H1 (cell line): ENCODE data around the gene LRP5. TPM values are rescaled to one million over a fixed set of nuclear protein-coding genes. Genes with fewer than 3 reads are reported as not detected.

Experiments used
- CTCF ChIA-PET: fragments of 300-600 bp; sonication (Branson Sonifier 250); formaldehyde crosslinking; loops from one replicate; lab custom pipeline; 2021; ENCODE audit not compliant: partially characterized antibody; lab: Charles Lee
- POLR2A ChIA-PET: fragments of 300-600 bp; sonication (Branson Sonifier 250); formaldehyde crosslinking; loops from one replicate; lab custom pipeline; 2021; ENCODE audit warnings: inconsistent platforms; ENCODE audit not compliant: partially characterized antibody; lab: Charles Lee
- DNase-seq, 2 experiments: peaks; one replicate each; pipeline versions ENCODE4 v3.0.0 to v3.0.0-alpha.2; 2010 to 2022; ENCODE audit warnings: low spot score in 2 of 2, low read depth in 1 of 2, mixed read lengths in 1 of 2
- FAIRE-seq: peaks from 2 replicates; lab custom pipeline; 2011; peaks lifted over from hg19 to GRCh38; lab: Jason Lieb, UNC
- H2AFZ ChIP-seq: 2 replicates; pipeline ENCODE4 v1.8.1; 2012; ENCODE audit warnings: low read length, inconsistent platforms
- H2AK5ac ChIP-seq: 2 replicates; pipeline ENCODE4 v1.6.1; 2013; ENCODE audit warnings: low read depth, low read length
- H2BK120ac ChIP-seq: replicated peaks from 2 replicates; pipeline ENCODE3; 2013; ENCODE audit warnings: low read depth, low read length, inconsistent platforms
- H2BK12ac ChIP-seq: 2 replicates; pipeline ENCODE4 v1.6.1; 2013; ENCODE audit warnings: low read depth, low read length
- H2BK15ac ChIP-seq: 2 replicates; pipeline ENCODE4 v1.6.1; 2013; ENCODE audit warnings: low read length
- H2BK20ac ChIP-seq: 2 replicates; pipeline ENCODE4 v1.6.1; 2013; ENCODE audit warnings: low read length
- H2BK5ac ChIP-seq: 2 replicates; pipeline ENCODE4 v1.6.1; 2013; ENCODE audit warnings: low read depth, low read length
- H3K14ac ChIP-seq: 2 replicates; pipeline ENCODE4 v1.6.1; 2013; ENCODE audit warnings: inconsistent platforms; ENCODE audit not compliant: insufficient read length
- H3K18ac ChIP-seq: 2 replicates; pipeline ENCODE4 v1.6.1; 2013; ENCODE audit warnings: low read length; ENCODE audit errors: extremely low read depth
- H3K23ac ChIP-seq: 2 replicates; pipeline ENCODE4 v1.6.1; 2013; ENCODE audit warnings: inconsistent platforms; ENCODE audit not compliant: insufficient read length
- H3K23me2 ChIP-seq: 2 replicates; pipeline ENCODE4 v1.6.1; 2013; ENCODE audit warnings: low read depth, low read length
- H3K27ac ChIP-seq: 2 replicates; pipeline ENCODE4 v1.6.1; 2011; ENCODE audit warnings: low read depth, low read length, inconsistent platforms
- H3K27me3 ChIP-seq, 4 experiments: replicated peaks in 1 of 4; 1 replicate in 1 of 4; 2 replicates in 3 of 4; pipeline versions ENCODE4 v1.6.1 to v1.8.1; 2011 to 2013; ENCODE audit warnings: low read length in 3 of 4, mild to moderate bottlenecking in 3 of 4, inconsistent platforms in 2 of 4, mixed read lengths in 2 of 4, moderate library complexity in 1 of 4; ENCODE audit not compliant: control insufficient read depth in 3 of 4, insufficient read depth in 3 of 4; ENCODE audit errors: extremely low read depth in 1 of 4
- H3K36me3 ChIP-seq, 4 experiments: 2 replicates each; pipeline versions ENCODE4 v1.6.1 to v1.8.1; 2011 to 2013; ENCODE audit warnings: mild to moderate bottlenecking in 4 of 4, low read length in 3 of 4, moderate library complexity in 2 of 4, control low read depth in 1 of 4, inconsistent platforms in 1 of 4; ENCODE audit not compliant: insufficient read depth in 4 of 4, control insufficient read depth in 2 of 4
- H3K4ac ChIP-seq: replicated peaks from 2 replicates; pipeline ENCODE3; 2013; ENCODE audit warnings: low read length, low read depth, mixed read lengths, inconsistent platforms; ENCODE audit not compliant: insufficient read length
- H3K4me1 ChIP-seq, 4 experiments: replicated peaks in 1 of 4; 1 replicate in 1 of 4; 2 replicates in 3 of 4; pipeline versions ENCODE4 v1.6.1 to v1.8.1; 2011 to 2013; ENCODE audit warnings: low read length in 3 of 4, inconsistent platforms in 2 of 4, mixed read lengths in 1 of 4; ENCODE audit not compliant: insufficient read depth in 4 of 4, control insufficient read depth in 3 of 4
- H3K4me2 ChIP-seq, 2 experiments: 2 replicates each; pipeline versions ENCODE4 v1.6.1 to v1.8.1; 2011 to 2013; ENCODE audit warnings: low read depth in 2 of 2, low read length in 2 of 2, control low read depth in 1 of 2, inconsistent platforms in 1 of 2, mild to moderate bottlenecking in 1 of 2; ENCODE audit not compliant: insufficient read depth in 1 of 2
- H3K4me3 ChIP-seq, 4 experiments: fragments of 200-600, 300-600 bp in 1 of 4; sonication (generic), shearing (Covaris generic), sonication (Bioruptor Twin) in 1 of 4; 2 replicates each; pipeline versions ENCODE4 v1.5.1 to v1.8.1; 2011 to 2016; ENCODE audit warnings: low read length in 4 of 4, low read depth in 3 of 4, control low read depth in 2 of 4, inconsistent platforms in 2 of 4, mild to moderate bottlenecking in 2 of 4, mixed read lengths in 1 of 4, moderate library complexity in 1 of 4; ENCODE audit not compliant: insufficient read depth in 2 of 4; ENCODE audit errors: extremely low read depth in 1 of 4
- H3K56ac ChIP-seq: replicated peaks from 2 replicates; pipeline ENCODE3; 2013; ENCODE audit warnings: low read depth, mild to moderate bottlenecking, mixed read lengths, low read length, inconsistent platforms; ENCODE audit not compliant: insufficient read length
- H3K79me1 ChIP-seq: 2 replicates; pipeline ENCODE4 v1.6.1; 2013; ENCODE audit warnings: low read depth, low read length, control low read depth
- H3K79me2 ChIP-seq, 2 experiments: 2 replicates each; pipeline versions ENCODE4 v1.6.1 to v1.8.1; 2012 to 2013; ENCODE audit warnings: low read length in 2 of 2, mild to moderate bottlenecking in 2 of 2, inconsistent platforms in 1 of 2; ENCODE audit not compliant: insufficient read depth in 2 of 2, control insufficient read depth in 1 of 2
- H3K9ac ChIP-seq, 4 experiments: replicated peaks in 1 of 4; 1 replicate in 1 of 4; 2 replicates in 3 of 4; pipeline versions ENCODE4 v1.6.1 to v1.8.1; 2011 to 2013; ENCODE audit warnings: low read depth in 3 of 4, low read length in 3 of 4, control low read depth in 2 of 4, mild to moderate bottlenecking in 2 of 4, moderate library complexity in 2 of 4, inconsistent platforms in 1 of 4; ENCODE audit errors: extremely low read depth in 1 of 4
- H3K9me3 ChIP-seq, 2 experiments: 2 replicates each; pipeline versions ENCODE4 v1.6.1 to v1.8.1; 2012 to 2013; ENCODE audit warnings: mild to moderate bottlenecking in 2 of 2, moderate library complexity in 2 of 2, control low read depth in 1 of 2, inconsistent platforms in 1 of 2, low read depth in 1 of 2, low read length in 1 of 2, mixed read lengths in 1 of 2; ENCODE audit not compliant: insufficient read depth in 2 of 2
- H4K20me1 ChIP-seq, 2 experiments: replicated peaks in 1 of 2; 2 replicates each; pipeline versions ENCODE3 to v1.8.1; 2011 to 2013; ENCODE audit warnings: inconsistent platforms in 2 of 2, low read length in 2 of 2, mild to moderate bottlenecking in 1 of 2; ENCODE audit not compliant: insufficient read depth in 2 of 2, control insufficient read depth in 1 of 2
- H4K5ac ChIP-seq: 2 replicates; pipeline ENCODE4 v1.6.1; 2013; ENCODE audit warnings: low read length, low read depth, mixed read lengths, inconsistent platforms; ENCODE audit not compliant: insufficient read length
- H4K8ac ChIP-seq: 2 replicates; pipeline ENCODE4 v1.8.0; 2013; ENCODE audit warnings: mild to moderate bottlenecking, moderate library complexity, low read length, inconsistent platforms; ENCODE audit not compliant: insufficient read depth; ENCODE audit errors: extremely low read depth
- H4K91ac ChIP-seq: replicated peaks from 2 replicates; pipeline ENCODE3; 2013; ENCODE audit warnings: low read length, mixed read lengths, inconsistent platforms; ENCODE audit not compliant: insufficient read length
- BCL11A ChIP-seq, 2 experiments: IDR thresholded peaks; one replicate each; pipeline ENCODE4 v1.6.1; 2011; ENCODE audit warnings: low read depth in 2 of 2, low read length in 2 of 2, mild to moderate bottlenecking in 2 of 2
- CTCF ChIP-seq, 3 experiments: IDR thresholded peaks; 1 replicate in 2 of 3; 2 replicates in 1 of 3; pipeline versions ENCODE4 v1.5.1 to v1.6.1; 2011; ENCODE audit warnings: low read length in 3 of 3, mild to moderate bottlenecking in 3 of 3, inconsistent platforms in 2 of 3, low read depth in 1 of 3, moderate library complexity in 1 of 3; ENCODE audit not compliant: insufficient read depth in 1 of 3; ENCODE audit errors: control extremely low read depth in 1 of 3
- E2F6 ChIP-seq: IDR thresholded peaks from 2 replicates; pipeline ENCODE4 v1.6.1; 2012; ENCODE audit warnings: inconsistent platforms
- EP300 ChIP-seq, 2 experiments: IDR thresholded peaks; 1 replicate in 1 of 2; 2 replicates in 1 of 2; pipeline ENCODE4 v1.6.1; 2011 to 2012; ENCODE audit warnings: low read depth in 2 of 2, low read length in 2 of 2, mild to moderate bottlenecking in 2 of 2, borderline replicate concordance in 1 of 2, inconsistent platforms in 1 of 2, moderate library complexity in 1 of 2
- TEAD4 ChIP-seq: IDR thresholded peaks from 2 replicates; pipeline ENCODE4 v1.6.1; 2012; ENCODE audit warnings: low read depth, low read length, inconsistent platforms, mixed read lengths
- ZNF274 ChIP-seq: IDR thresholded peaks from 2 replicates; pipeline ENCODE4 v1.7.0; 2012; ENCODE audit warnings: low read length, borderline replicate concordance; ENCODE audit errors: extremely low read depth
- WGBS, 2 experiments: shearing (Covaris generic) in 1 of 2; methylation state at CpG; one replicate each; pipeline versions ENCODE4 v1.1.6 to v1.1.7; 2013 to 2015; ENCODE audit warnings: low lambda C conversion rate in 2 of 2, mixed read lengths in 2 of 2, inconsistent platforms in 1 of 2, low coverage in 1 of 2, missing lambda C conversion rate in 1 of 2; ENCODE audit not compliant: insufficient replicate concordance in 2 of 2, insufficient coverage in 1 of 2, insufficient read length in 1 of 2; ENCODE audit errors: extremely low coverage in 1 of 2, missing lambda C conversion rate in 1 of 2; 5-methylcytosine and 5-hydroxymethylcytosine counted together
- polyA plus RNA-seq, 7 experiments: library from polyadenylated mRNA; depleted of rRNA in 3 of 7; stranded (reverse) in 5 of 7; unstranded in 2 of 7; fragments of >200 nt in 5 of 7; fragments of 200-250 nt in 2 of 7; gene quantifications; 1 replicate in 5 of 7; 2 replicates in 1 of 7; 4 replicates in 1 of 7; pipeline versions ENCODE4 v1.2.1 to v1.2.3, GENCODE V29; 2011 to 2013; ENCODE audit warnings: missing spikeins in 2 of 7, mixed read lengths in 2 of 7
- total RNA-seq: library from RNA; stranded (reverse); fragmentation: NEBNext Ultra II Directional; extraction: Animal tissue kit (Norgen Biotek cat#: 25700); gene quantifications from 2 replicates; pipeline ENCODE4 v1.2.1, GENCODE V29; 2021

Gene LRP5
- total and polyA plus RNA-seq, 2 of the 8 experiments (the other 6 are each of a cell fraction or from before 2014, with no cell fraction given) = 19.0 to 38.9 TPM

- no peak overlapping the region for H2AFZ ChIP-seq
- TF ChIP-seq BCL11A (IDR thresholded peaks at IDR 0.05; ENCODE audit: low read depth in 2 of 2, low read length in 2 of 2) (no peak), EP300 (IDR thresholded peaks at IDR 0.05; ENCODE audit: borderline replicate concordance in 1 of 2, low read depth in 2 of 2, low read length in 2 of 2) (no peak), ZNF274 (no peak), TEAD4 (no peak), CTCF (IDR thresholded peaks at IDR 0.05; ENCODE audit: control extremely low read depth in 1 of 3, insufficient read depth in 1 of 3, low read depth in 1 of 3, low read length in 3 of 3) (no peak), E2F6 (no peak)
These were observed 14.2 kb downstream of the LRP5 start for GRCh38 chr11:68326334-68327215.

More at GRCh38 chr11:68326334-68327215, 14.2 kb downstream of the LRP5 start:
- Histone ChIP-seq H3K4me2 (no peak overlapping the region), H3K79me1 (peaks cover 27% of the 10 kb centered on the region), H3K14ac (no peak overlapping the region), H2BK5ac (peak overlapping the region; percentile 76), H4K5ac (no peak overlapping the region), H2BK12ac (peak overlapping the region; percentile 93; the same call in 1 of the 2 replicates), H3K9me3 (no peaks in the 10 kb centered on the region), H2BK15ac (peak overlapping the region; percentile 90; the same call in 1 of the 2 replicates), H3K4ac (peak overlapping the region; percentile 39), H3K23ac (no peak overlapping the region), H3K27me3 (no peaks in the 10 kb centered on the region), H3K18ac (peak overlapping the region; percentile 13), H4K8ac (peak overlapping the region; percentile 18; the same call in 1 of the 2 replicates), H3K23me2 (no peaks in the 10 kb centered on the region), H3K4me3 (no peak overlapping the region), H3K9ac (no peak overlapping the region), H4K91ac (peak overlapping the region; percentile 91), H3K56ac (no peak overlapping the region), H3K36me3 (no peaks in the 10 kb centered on the region), H2AK5ac (peak overlapping the region; percentile 91; the same call in 1 of the 2 replicates), H3K4me1 (peaks cover 27 to 55% (median 39%) of the 10 kb centered on the region in 4 experiments), H3K27ac (peak overlapping the region; percentile 10; the same call in 1 of the 2 replicates), H2BK120ac (no peak overlapping the region), H2BK20ac (peak overlapping the region; percentile 93; the same call in 1 of the 2 replicates), H3K79me2 (peaks cover 0 to 72% of the 10 kb centered on the region in 2 experiments; a peak in 3 of 4 replicates), H4K20me1 (peaks cover 0 to 4% of the 10 kb centered on the region in 2 experiments)
- WGBS, 2 experiments = 94% methylated on average over 27 of the region's 28 CpGs; no CpG with 5 or more reads in 1 of the 2 experiments
- POLR2A ChIA-PET = interaction anchor here (1.2 to 2.7 kb wide), 4 partner anchors 8 to 16 kb away, joined by 4 to 19 read pairs (median 11); no protein-coding TSS in a partner anchor
- FAIRE-seq (no peak), DNase-seq (no peak)
- CTCF ChIA-PET = interaction anchor here (0.7 to 3.9 kb wide), 22 partner anchors 9 to 124 kb away, joined by 3 to 32 read pairs (median 7); no protein-coding TSS in a partner anchor
